HG03280 (cell line): ENCODE data around the gene PRDM16.

Experiments
- ATAC-seq: cut with Tn5 transposase; IDR thresholded peaks from one replicate; pipeline ENCODE4 v1.9.1; 2021; ENCODE audit warnings: mild to moderate bottlenecking, moderate library complexity; ENCODE audit not compliant: unreplicated experiment

The PRDM16 gene

GRCh38 chr1:3067671-3068563, 1.1 kb upstream of the PRDM16 start:
- ATAC-seq, result no peak

- ATAC-seq, result no peak
Measured at GRCh38 chr1:3069491-3070308, 697 bp downstream of the PRDM16 start.

GRCh38 chr1:3070309-3070643, 1.3 kb downstream of the PRDM16 start:
- no peak for ATAC-seq

GRCh38 chr1:3070644-3071564, 1.9 kb downstream of the PRDM16 start:
- no peak for ATAC-seq

GRCh38 chr1:3071565-3072390, 2.8 kb downstream of the PRDM16 start:
- no peak for ATAC-seq

- ATAC-seq, result no peak
Measured at GRCh38 chr1:3072391-3073185, 3.6 kb downstream of the PRDM16 start.

GRCh38 chr1:3073186-3073488, 4.1 kb downstream of the PRDM16 start:
- no peak for ATAC-seq

- ATAC-seq, result no peak
Measured at GRCh38 chr1:3073489-3074296, 4.7 kb downstream of the PRDM16 start.

- ATAC-seq, result no peak
Measured at GRCh38 chr1:3074297-3074741, 5.3 kb downstream of the PRDM16 start.

- ATAC-seq, result no peak
Measured at GRCh38 chr1:3074800-3075199, 5.8 kb downstream of the PRDM16 start.

- no peak for ATAC-seq
Measured at GRCh38 chr1:3075666-3076362, 6.8 kb downstream of the PRDM16 start.

- ATAC-seq, result no peak
Measured at GRCh38 chr1:3076363-3076740, 7.3 kb downstream of the PRDM16 start.

GRCh38 chr1:3077081-3077480, 8.1 kb downstream of the PRDM16 start:
- no peak for ATAC-seq

GRCh38 chr1:3077561-3077960, 8.6 kb downstream of the PRDM16 start:
- no peak for ATAC-seq

GRCh38 chr1:3078430-3078861, 9.4 kb downstream of the PRDM16 start:
- ATAC-seq, result no peak

GRCh38 chr1:3078871-3079270, 9.9 kb downstream of the PRDM16 start:
- no peak for ATAC-seq

GRCh38 chr1:3079381-3080052, 10.5 kb downstream of the PRDM16 start:
- ATAC-seq, result no peak
